Thoracic aorta (tissue), 2 donors: ENCODE results near the gene SCUBE1. TPM values are rescaled to one million over a fixed set of nuclear protein-coding genes. Genes with fewer than 3 reads are reported as not detected.

Experiments used
- ATAC-seq: fragments of 150-250 bp; one replicate; pipeline ENCODE4 v1.8.0; 2017; ENCODE audit warnings: low read depth; ENCODE audit not compliant: insufficient number of reproducible peaks, low FRiP score
- DNase-seq: peaks from one replicate; pipeline ENCODE4 v3.0.0-alpha.2; 2020; ENCODE audit warnings: low spot score
- H3K27ac ChIP-seq, 2 donors: fragments of 200-600 bp; sonication (generic); 1 replicate in 1 of 2; 2 replicates in 1 of 2; pipeline ENCODE4 v1.5.1; 2016; ENCODE audit warnings: mild to moderate bottlenecking in 2 of 2, moderate library complexity in 2 of 2
- H3K27me3 ChIP-seq: fragments of 200-600 bp; sonication (generic); replicated peaks from 2 replicates; pipeline ENCODE4 v1.6.0; 2016; ENCODE audit warnings: mild to moderate bottlenecking; ENCODE audit not compliant: insufficient read depth
- H3K36me3 ChIP-seq: fragments of 200-600 bp; sonication (generic); one replicate; pipeline ENCODE4 v1.5.1; 2016
- H3K4me1 ChIP-seq, 2 donors: fragments of 200-600 bp; sonication (generic); 1 replicate in 1 of 2; 2 replicates in 1 of 2; pipeline versions ENCODE4 v1.5.1 to v1.6.0; 2016; ENCODE audit warnings: low read depth in 2 of 2, mild to moderate bottlenecking in 1 of 2; ENCODE audit not compliant: control insufficient read depth in 1 of 2
- H3K4me3 ChIP-seq: fragments of 200-600 bp; sonication (generic); 2 replicates; pipeline ENCODE4 v1.5.1; 2016; ENCODE audit warnings: mild to moderate bottlenecking
- H3K9me3 ChIP-seq: fragments of 200-600 bp; sonication (generic); 2 replicates; pipeline ENCODE4 v1.5.1; 2016
- CTCF ChIP-seq: fragments of 200-600 bp; sonication (generic); IDR thresholded peaks from one replicate; pipeline ENCODE4 v1.5.1; 2019; ENCODE audit warnings: antibody characterized with exemption
- total RNA-seq, 2 donors: library from RNA; depleted of rRNA; stranded (reverse); fragments of >200 nt; gene quantifications; one replicate each; pipeline versions ENCODE4 v1.1.0 to v1.2.3, GENCODE V29; 2016

The SCUBE1 gene
- total RNA-seq, 2 donors from 2014 or later: 6.0 to 25.0 TPM

GRCh38 chr22:43338766-43339345 is 4.3 kb downstream of the SCUBE1 start:
- no peak overlapping the region for H3K27ac ChIP-seq
- peaks cover 3% of the 10 kb centered on the region for H3K27me3 ChIP-seq
- no peak for TF ChIP-seq CTCF
- DNase-seq (no peak), ATAC-seq (no peak)
- no peak overlapping the region for H3K4me3 ChIP-seq
- H3K9me3 ChIP-seq: no peaks in the 10 kb centered on the region
- H3K36me3 ChIP-seq: peaks cover 7% of the 10 kb centered on the region
- peaks cover 0 to 20% of the 10 kb centered on the region in 2 donors for H3K4me1 ChIP-seq

GRCh38 chr22:43337946-43338345 is 5.2 kb downstream of the SCUBE1 start:
- TF ChIP-seq CTCF: no peak
- Histone ChIP-seq H3K4me3 (no peak overlapping the region), H3K27me3 (peaks cover 3% of the 10 kb centered on the region), H3K9me3 (no peaks in the 10 kb centered on the region), H3K36me3 (peaks cover 7% of the 10 kb centered on the region), H3K4me1 (peaks cover 0 to 16% of the 10 kb centered on the region in 2 donors), H3K27ac (no peak overlapping the region)
- DNase-seq (no peak), ATAC-seq (no peak)

- no peak for ATAC-seq
- H3K27me3 ChIP-seq: peaks cover 3% of the 10 kb centered on the region
- no peak for DNase-seq
- H3K9me3 ChIP-seq: no peaks in the 10 kb centered on the region
- TF ChIP-seq CTCF: no peak
- H3K4me3 ChIP-seq: no peak overlapping the region
- H3K4me1 ChIP-seq: peaks cover 0 to 16% of the 10 kb centered on the region in 2 donors
- peaks cover 7% of the 10 kb centered on the region for H3K36me3 ChIP-seq
- no peak overlapping the region for H3K27ac ChIP-seq
Observed at GRCh38 chr22:43337385-43337784, 5.8 kb downstream of the SCUBE1 start.

DNA sequence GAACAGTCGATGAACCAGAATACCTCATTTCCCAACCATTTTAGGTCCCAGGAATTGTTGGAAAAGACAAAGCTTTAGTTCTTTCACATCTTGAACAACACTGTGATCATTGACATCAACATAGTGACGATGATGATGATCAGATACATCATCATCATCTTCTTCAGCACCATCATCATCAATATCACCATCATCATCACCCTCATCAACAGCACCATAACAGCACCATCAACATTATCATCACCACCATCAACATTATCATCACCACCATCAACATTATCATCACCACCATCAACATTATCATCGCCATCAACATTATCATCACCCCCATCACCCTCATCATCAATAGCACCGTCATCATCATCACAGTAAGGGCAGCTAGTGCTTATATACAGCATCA is 8.8 kb downstream of the SCUBE1 start:
- Histone ChIP-seq H3K9me3 (no peaks in the 10 kb centered on the region), H3K4me1 (peaks cover 0 to 16% of the 10 kb centered on the region in 2 donors), H3K4me3 (no peak overlapping the region), H3K36me3 (peaks cover 7% of the 10 kb centered on the region), H3K27me3 (no peaks in the 10 kb centered on the region), H3K27ac (no peak overlapping the region)
- no peak for DNase-seq
- TF ChIP-seq CTCF: no peak
- ATAC-seq: no peak

- DNase-seq (no peak), ATAC-seq (no peak)
- Histone ChIP-seq H3K9me3 (no peaks in the 10 kb centered on the region), H3K27ac (no peak overlapping the region), H3K4me1 (peaks cover 0 to 16% of the 10 kb centered on the region in 2 donors), H3K4me3 (no peak overlapping the region), H3K36me3 (peaks cover 6% of the 10 kb centered on the region), H3K27me3 (no peaks in the 10 kb centered on the region)
- no peak for TF ChIP-seq CTCF
Observed at GRCh38 chr22:43333978-43334377, 9.2 kb downstream of the SCUBE1 start.
